Measurements from ENCODE around the gene KIRREL1. TPM values are rescaled to one million over a fixed set of nuclear protein-coding genes. Genes with fewer than 3 reads are reported as not detected.

Gene KIRREL1
- total RNA-seq, 1 donor = 174 TPM

GRCh38 chr1:158102881-158103674 is 109.6 kb downstream of the KIRREL1 start:
- TF ChIP-seq CTCF (IDR thresholded peaks at IDR 0.05; ENCODE audit: extremely low read depth, low read depth, low read length) = no peak

GRCh38 chr1:158103861-158104522 is 110.5 kb downstream of the KIRREL1 start:
- peaks cover 13% of the 10 kb centered on the region for H3K27me3 ChIP-seq (ENCODE audit: insufficient read depth, low read length)

More at GRCh38 chr1:158102881-158103674, 109.6 kb downstream of the KIRREL1 start:
- H3K4me2 ChIP-seq (ENCODE audit: insufficient read depth, low read length) = no peak overlapping the region
- no peak overlapping the region for H3K4me3 ChIP-seq (ENCODE audit: insufficient read depth, low read length)
- H4K20me1 ChIP-seq (ENCODE audit: insufficient read depth, low read length) = peaks cover 14% of the 10 kb centered on the region
- no peak for DNase-seq (ENCODE audit: insufficient read length, low spot score, missing footprints)
- H3K36me3 ChIP-seq (ENCODE audit: insufficient read depth, low read length) = peaks cover 8% of the 10 kb centered on the region
- H2AFZ ChIP-seq (ENCODE audit: low read length) = no peak overlapping the region
- H3K4me1 ChIP-seq (ENCODE audit: insufficient read depth, low read length) = peaks cover 11% of the 10 kb centered on the region
- H3K9me3 ChIP-seq (ENCODE audit: low read depth, low read length) = no peaks in the 10 kb centered on the region
- no peaks in the 10 kb centered on the region for H3K79me2 ChIP-seq (ENCODE audit: insufficient read depth, low read length)
- no peak overlapping the region for H3K27ac ChIP-seq (ENCODE audit: low read depth, low read length)
- H3K27me3 ChIP-seq (ENCODE audit: insufficient read depth, low read length) = peaks cover 13% of the 10 kb centered on the region

GRCh38 chr1:158104891-158105290 is 111.4 kb downstream of the KIRREL1 start:
- no peak overlapping the region for H3K4me2 ChIP-seq (ENCODE audit: insufficient read depth, low read length)
- TF ChIP-seq CTCF (IDR thresholded peaks at IDR 0.05; ENCODE audit: extremely low read depth, low read depth, low read length) = no peak
- peaks cover 11% of the 10 kb centered on the region for H3K4me1 ChIP-seq (ENCODE audit: insufficient read depth, low read length)
- H4K20me1 ChIP-seq (ENCODE audit: insufficient read depth, low read length) = peaks cover 6% of the 10 kb centered on the region
- no peaks in the 10 kb centered on the region for H3K36me3 ChIP-seq (ENCODE audit: insufficient read depth, low read length)
- DNase-seq (ENCODE audit: insufficient read length, low spot score, missing footprints) = no peak
- no peak overlapping the region for H3K4me3 ChIP-seq (ENCODE audit: insufficient read depth, low read length)
- H2AFZ ChIP-seq (ENCODE audit: low read length) = no peak overlapping the region
- H3K27me3 ChIP-seq (ENCODE audit: insufficient read depth, low read length) = peaks cover 13% of the 10 kb centered on the region
- H3K27ac ChIP-seq (ENCODE audit: low read depth, low read length) = no peak overlapping the region
- no peaks in the 10 kb centered on the region for H3K79me2 ChIP-seq (ENCODE audit: insufficient read depth, low read length)
- no peaks in the 10 kb centered on the region for H3K9me3 ChIP-seq (ENCODE audit: low read depth, low read length)

More at GRCh38 chr1:158103861-158104522, 110.5 kb downstream of the KIRREL1 start:
- Histone ChIP-seq H3K9me3 (ENCODE audit: low read depth, low read length) (no peaks in the 10 kb centered on the region), H4K20me1 (ENCODE audit: insufficient read depth, low read length) (peaks cover 6% of the 10 kb centered on the region), H2AFZ (ENCODE audit: low read length) (no peak overlapping the region), H3K79me2 (ENCODE audit: insufficient read depth, low read length) (no peaks in the 10 kb centered on the region), H3K36me3 (ENCODE audit: insufficient read depth, low read length) (no peaks in the 10 kb centered on the region), H3K27ac (ENCODE audit: low read depth, low read length) (no peak overlapping the region), H3K4me2 (ENCODE audit: insufficient read depth, low read length) (no peak overlapping the region), H3K4me1 (ENCODE audit: insufficient read depth, low read length) (peaks cover 11% of the 10 kb centered on the region), H3K4me3 (ENCODE audit: insufficient read depth, low read length) (no peak overlapping the region)
- no peak for TF ChIP-seq CTCF (IDR thresholded peaks at IDR 0.05; ENCODE audit: extremely low read depth, low read depth, low read length)
- DNase-seq (ENCODE audit: insufficient read length, low spot score, missing footprints) = no peak
